Activated CD4-positive, alpha-beta T cell treated with anti-CD3 and anti-CD28 coated beads, Interleukin-2, Interleukin-6, amounts not matched to agents 100 ng/mL and 50 ng/mL, durations not matched to agents 16 hours and 8 hours (primary cell): ENCODE results near the gene RAP1GAP.
A peak's percentile ranks its signal among the peaks of the same experiment; 100 is the strongest.

Source experiments
- DNase-seq: peaks from one replicate; pipeline ENCODE4 v3.0.0-alpha.2; 2020

Gene RAP1GAP

DNA sequence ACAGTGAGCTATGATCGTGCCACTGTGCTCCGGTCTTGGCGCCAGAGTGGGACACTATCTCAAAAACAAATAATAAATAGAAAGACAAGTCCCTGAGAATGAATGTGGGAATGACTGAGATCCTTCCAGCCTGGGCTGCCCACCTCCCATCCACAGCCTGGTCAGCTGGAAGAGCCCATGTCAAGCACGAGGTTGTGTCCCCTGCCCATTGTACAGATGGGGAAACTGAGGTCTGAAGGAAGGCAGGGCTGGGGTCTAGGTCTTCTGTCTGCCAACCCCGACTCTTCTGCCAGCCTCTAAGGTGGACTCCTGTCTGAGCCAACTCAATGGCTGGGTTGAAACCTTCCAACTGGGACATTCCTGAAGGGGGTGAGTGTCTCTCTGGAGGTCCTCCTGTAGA is 79.5 kb downstream of the RAP1GAP start:
- no peak for DNase-seq

DNA sequence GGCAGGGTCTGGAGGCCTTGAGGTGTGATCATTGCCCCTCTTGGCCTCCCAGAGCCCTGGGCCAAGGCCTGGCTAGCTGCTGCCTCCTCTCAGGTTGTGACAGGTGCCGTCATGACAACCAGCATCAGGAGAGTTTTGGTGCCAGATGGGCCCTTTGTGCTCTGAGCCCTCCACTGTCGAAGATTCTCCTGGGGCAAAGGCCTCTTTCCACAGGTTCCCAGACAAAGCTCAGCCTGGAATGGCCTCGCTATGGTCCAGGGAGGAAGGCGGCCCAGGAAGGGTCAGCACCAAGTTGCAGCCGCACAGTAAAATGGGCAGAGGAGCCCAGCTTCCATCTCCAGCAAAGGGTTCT is 81.6 kb downstream of the RAP1GAP start:
- DNase-seq: no peak

DNA sequence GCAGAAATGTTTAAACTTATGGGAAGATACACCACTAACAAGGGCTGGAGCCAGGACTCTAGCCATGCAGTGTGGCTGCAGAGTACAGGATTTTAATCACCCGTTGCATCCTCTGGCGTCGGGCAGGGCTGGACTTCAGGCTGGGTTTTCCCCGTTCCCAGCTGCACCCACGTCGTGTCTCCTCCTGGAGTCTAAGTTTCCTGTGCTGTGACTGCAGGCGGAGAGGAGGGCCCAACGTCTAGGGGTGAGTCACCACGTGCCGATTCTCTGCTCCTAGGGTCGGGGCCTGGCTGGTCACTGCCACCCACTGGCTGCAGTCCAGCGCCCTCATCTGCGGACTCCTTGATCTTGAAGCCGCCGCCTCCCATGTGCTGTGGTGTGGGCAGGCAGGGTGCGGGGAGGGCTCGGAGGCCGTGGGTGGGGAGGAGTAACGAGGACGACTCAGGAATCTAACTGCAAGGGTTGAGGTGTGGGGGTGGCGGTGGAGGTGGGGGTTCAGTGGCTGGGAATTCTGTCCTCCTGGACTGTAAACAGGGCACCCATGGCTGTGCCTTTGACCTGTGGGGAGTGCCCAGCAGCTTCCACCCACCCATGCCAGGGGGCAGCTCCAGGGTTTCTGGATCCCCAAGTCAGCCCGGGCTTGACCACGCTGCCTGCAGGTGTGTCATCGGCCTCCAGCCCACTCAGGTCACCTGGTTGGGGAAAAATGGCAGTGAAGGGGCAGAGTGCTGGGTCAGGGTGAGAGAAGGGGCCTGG is 82.1 kb downstream of the RAP1GAP start:
- no peak for DNase-seq

DNA sequence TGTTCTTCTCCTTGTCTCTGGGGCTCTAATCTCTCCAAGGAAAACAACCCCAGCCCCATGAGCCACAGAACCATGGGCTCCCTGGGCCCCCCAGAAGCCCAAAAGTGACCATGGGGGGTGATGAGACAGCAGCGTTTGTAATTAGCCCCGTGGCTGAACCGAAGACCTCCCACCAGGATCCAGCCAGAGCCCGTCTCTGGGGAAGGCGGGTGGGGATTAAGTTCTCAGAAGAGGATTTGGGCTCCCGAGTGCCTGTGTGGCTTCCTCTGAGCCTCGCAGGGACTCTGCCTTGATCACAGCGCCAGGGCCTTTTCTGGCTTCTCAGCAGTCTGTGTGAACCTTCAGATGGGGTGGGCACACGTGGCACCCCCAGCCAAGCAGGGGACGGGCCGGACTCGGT is 82.9 kb downstream of the RAP1GAP start:
- no peak for DNase-seq

DNA sequence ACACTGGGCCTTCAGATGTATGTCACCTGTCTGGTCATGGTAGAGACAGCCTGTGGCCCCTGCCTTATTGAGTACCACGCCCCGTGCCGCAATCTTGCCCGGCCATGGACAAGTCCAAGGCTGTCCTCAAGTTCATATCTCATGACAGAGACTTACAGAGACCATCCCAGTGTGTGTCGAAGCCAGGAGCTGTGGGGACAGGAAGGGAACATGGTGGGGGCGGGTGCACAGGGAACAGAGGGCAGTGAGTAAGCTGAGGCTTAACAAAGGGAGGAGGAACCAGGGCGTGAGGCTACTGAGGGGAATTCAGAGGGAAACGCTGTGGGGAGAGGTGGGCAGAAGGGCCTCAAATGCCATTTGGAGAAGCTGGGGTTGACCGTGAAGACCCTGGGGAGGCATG is 84.1 kb downstream of the RAP1GAP start:
- DNase-seq: no peak

DNA sequence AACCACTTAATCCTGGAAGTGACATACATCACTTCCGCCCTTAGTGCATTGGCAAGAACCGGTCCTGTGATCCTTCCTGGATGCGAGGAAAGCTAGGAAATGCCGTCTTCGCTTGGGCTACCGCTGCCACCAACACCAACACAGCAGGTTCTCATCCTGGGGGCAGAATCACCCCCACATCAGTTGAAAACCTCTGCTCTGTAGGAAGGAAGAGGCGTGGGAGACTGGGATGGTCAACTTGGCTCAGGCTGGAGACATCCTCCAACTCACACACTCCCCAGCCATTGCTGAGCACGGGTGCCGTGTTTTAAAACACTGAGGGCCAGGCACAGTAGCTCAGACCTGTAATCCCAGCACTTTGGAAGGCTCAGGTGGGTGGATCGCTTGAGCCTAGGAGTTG is 85.1 kb downstream of the RAP1GAP start:
- no peak for DNase-seq

DNA sequence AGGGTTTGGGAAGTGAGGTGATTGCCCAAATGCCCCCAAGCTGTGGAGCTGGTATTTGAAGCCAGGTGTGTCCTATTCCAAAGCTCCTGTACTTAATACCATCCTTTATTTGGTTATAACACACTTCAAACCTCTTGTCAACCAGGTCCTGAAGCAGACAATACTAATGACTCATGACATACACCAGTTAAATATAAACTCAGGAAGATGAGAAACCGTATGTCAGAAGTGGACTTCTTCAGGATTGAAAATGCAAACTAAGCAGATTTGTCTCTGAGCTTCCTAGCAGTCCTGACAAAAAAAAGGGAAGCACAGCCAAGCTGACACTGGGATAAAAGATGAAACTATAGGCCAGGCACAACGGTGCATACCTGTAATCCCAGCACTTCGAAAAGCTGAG is 89.4 kb downstream of the RAP1GAP start:
- DNase-seq: no peak

DNA sequence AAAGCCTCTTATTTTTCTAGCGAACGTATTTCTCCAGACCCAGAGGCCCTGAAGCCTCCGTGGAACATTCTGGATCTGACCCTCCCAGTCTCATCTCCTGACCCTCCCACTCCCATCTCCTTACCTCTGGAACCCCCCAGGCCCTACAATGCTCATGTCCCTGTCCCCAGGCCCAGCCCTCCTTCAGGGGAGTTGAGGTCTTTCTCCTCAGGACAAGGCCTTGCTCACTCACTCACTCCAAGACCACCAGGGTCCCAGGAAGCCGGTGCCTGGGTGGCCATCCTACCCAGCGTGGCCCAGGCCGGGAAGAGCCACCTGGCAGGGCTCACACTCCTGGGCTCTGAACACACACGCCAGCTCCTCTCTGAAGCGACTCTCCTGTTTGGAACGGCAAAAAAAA is 91.2 kb downstream of the RAP1GAP start:
- DNase-seq: no peak

DNA sequence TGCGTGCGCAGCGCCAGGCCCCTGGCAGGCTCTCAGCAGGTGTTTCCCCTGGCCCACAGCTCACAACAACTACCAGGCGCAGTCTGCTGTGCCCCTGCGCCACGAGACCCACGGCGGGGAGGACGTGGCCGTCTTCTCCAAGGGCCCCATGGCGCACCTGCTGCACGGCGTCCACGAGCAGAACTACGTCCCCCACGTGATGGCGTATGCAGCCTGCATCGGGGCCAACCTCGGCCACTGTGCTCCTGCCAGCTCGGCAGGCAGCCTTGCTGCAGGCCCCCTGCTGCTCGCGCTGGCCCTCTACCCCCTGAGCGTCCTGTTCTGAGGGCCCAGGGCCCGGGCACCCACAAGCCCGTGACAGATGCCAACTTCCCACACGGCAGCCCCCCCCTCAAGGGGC is 91.8 kb downstream of the RAP1GAP start:
- DNase-seq: no peak

DNA sequence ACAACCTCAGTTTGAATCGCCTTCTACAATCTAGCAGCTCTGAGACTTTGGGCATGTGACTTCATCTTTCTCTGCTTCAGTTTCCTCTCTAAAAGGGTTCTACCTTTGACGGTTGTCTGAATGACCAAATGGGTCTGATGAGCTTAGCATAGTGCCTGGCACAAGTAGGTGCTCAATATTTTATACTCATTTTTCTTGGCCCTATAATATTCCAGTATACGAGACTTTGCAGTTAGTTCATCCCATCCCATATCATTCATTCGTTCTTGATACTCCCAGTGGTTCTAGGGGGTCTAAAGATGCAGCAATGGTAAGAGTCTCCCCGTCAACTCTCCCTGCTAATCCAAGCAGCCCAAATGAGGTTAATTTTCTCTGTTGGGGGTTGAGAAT is 92.4 kb downstream of the RAP1GAP start:
- no peak for DNase-seq

DNA sequence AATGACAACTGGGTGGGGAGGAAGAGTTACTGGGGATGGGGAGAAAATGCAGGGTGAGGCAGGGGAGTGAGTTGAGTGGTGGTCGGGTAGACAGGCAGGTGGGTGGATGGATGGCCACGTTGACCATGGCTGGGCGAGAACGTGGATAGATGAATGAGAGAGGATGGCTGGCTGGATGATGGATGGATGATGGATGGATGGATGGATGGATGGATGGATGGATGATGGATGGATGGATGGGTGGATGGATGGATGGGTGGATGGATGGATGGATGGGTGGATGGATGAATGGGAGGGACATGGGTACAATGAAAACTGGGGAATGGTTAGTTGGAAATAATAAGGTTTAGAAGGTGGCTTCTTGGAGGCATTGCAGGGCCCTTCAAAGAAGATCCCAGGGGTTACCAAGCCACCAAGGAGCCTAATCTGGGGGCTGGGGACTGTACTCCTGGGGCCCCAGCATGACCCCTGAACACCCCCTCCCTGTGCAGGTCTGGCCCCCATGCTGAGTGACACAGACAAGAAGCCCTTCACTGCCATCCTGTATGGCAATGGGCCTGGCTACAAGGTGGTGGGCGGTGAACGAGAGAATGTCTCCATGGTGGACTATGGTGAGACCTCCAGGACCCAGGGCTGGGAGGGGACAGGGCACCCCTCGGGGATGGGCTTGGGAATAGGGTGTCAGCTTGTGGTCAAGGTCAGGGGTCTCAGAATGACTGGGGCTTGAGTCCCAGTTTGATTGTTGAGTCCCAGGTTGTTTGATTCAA is 92.9 kb downstream of the RAP1GAP start:
- DNase-seq: no peak

DNA sequence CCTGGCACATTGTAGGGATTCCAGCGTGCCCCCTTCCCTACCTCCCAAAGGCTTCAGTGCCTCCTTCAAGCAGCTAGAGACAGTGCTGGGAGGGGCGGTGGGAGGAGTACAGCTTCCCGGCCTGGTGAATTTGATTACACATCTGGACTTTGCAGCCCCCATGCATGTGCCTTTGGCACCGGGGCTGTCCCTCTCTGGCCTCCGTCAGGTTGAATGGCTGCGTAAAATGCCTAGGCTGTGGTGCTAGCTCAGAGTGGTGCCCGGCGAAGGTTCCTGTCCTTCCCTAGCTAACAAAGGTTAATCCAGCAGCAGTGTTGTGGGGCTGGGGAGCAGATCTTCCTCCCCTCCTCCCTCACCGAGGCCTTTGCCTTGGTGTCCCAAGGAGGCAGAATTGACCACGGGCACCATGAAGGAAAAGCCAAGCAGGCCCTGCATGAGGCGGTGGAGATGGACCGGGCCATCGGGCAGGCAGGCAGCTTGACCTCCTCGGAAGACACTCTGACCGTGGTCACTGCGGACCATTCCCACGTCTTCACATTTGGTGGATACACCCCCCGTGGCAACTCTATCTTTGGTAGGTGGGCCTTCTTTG is 93.7 kb downstream of the RAP1GAP start:
- no peak for DNase-seq

DNA sequence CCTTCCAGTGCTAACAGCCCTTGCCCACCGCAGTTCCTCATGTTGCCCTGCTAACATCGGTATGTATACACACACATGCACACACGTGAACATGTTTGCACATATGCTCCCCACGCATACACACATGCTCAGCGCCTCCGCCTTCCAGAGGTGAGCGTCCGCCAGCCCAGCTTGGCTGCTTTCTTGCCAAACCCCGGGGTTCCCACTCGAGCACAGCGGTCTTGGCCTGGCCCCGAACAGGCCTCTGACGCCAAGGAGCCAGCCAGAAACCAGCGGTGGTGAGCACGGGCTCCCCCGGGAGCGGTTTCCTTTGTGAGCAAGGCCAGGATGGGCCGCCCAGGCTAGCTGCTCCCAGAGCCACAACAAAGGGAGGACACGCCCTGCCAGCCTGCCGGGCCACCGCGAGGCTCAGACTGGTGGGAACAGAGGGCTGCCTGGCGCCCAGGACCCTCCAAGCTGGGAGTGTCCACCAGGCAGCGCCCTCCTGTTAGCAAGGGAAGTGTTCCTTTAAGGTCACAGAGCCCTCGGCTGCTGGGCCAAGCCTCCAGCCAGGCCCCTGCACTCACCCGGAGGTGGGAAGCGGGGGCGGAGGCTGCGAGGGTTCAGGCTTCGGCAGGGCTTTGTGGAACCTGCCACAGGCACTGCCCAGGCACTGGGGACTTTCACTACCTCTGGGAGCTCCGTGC is 94.5 kb downstream of the RAP1GAP start:
- no peak for DNase-seq

DNA sequence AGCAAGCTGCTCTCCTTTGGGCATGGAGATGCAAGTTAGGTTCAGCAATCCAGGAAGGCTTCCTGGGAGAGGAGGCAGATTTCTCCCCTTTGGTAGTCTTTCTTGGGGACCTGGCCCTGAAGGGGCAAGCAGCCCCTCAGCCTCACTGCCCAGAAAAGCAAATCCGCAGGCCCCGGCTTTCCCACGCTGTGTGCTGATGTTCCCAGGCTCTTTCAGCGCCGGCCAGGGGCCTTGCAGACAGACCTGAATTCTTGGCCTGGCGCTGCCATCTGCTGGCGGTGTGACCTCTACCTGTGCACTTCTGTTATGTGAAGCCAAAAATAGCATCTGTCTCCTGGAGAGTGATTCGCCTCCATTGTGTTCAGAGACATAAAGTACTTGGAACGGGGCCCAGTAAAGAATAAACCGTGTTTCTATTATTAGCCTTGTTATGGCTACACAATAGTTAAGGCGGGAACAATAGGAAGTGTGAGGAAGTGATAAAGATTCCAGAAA is 95.1 kb downstream of the RAP1GAP start:
- DNase-seq: peak; percentile 35

DNA sequence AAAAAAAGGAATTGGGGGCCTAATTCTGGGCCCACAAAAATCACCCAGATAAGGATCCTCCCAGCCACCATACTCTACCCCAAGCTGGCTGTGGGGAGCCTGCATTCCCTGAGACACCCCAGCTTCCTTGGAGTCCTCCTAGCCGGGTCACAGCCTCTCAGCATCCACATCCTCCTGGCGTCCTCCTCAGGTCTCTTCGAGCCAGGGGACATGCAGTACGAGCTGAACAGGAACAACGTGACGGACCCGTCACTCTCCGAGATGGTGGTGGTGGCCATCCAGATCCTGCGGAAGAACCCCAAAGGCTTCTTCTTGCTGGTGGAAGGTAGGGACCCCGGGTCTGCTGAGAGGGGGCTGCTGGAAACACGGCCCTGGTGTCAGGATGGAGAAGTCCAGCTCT is 95.7 kb downstream of the RAP1GAP start:
- DNase-seq: no peak

DNA sequence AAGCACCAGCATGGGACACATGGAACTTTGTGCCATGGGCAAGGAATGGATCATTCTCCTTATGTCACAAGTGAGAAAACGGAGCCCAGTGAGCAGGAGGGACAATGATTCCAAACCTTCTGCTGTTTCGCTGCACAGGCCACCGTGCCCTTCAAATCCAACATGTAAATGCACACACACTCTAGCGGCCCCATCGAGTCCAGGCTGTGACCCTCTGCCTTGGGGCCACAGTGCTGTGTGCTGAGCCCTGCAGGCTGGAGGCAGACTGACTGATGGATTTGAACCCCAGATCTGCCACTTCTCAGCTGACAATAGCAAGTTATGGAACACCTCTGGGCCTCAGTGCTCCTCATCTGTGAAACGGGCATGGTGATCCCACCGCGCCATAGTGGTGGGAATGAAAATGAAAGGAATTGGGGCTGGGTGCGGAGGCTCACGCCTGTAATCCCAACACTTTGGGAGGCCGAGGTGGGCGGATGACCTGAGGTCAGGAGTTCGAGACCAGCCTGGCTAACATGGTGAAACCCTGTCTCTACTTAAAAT is 96.4 kb downstream of the RAP1GAP start:
- DNase-seq: no peak

DNA sequence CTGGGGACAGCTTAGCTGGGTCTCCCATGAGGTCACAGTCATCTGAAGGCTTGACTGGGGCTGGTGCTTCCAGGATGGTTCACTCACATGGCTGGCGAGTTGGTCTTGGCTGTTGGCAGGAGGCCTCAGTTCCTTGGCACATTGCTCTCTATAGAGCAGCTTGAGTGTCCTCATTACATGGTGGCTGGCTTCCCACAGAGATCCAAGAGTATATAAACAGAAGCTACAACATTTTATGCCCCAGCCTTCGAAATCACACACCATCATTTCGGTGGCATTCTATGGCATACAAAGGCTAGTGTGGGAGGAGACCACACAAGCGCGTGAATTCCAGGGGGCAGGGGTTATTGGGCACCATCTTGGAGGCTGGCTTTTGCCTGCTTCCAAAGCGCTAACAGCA is 96.9 kb downstream of the RAP1GAP start:
- DNase-seq: no peak

DNA sequence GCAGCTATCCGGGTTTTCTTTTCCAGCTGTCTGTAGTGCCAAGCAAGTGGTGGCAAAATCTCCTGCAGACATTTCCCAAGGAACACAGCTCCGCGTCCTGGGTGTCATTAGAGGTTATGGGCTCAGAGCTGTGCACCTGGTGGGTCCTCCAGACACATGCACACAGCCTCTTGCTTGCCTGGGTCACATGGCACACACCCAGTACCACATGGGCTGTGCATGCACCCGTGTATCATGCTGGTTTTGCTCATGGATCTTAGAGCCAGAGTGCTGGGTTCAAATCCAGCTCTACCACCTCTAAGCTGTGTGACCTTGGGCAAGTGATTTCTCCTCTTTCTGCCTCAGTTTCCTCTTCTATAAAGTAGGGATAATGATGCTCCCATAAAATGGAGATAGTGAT is 98.3 kb downstream of the RAP1GAP start:
- no peak for DNase-seq

DNA sequence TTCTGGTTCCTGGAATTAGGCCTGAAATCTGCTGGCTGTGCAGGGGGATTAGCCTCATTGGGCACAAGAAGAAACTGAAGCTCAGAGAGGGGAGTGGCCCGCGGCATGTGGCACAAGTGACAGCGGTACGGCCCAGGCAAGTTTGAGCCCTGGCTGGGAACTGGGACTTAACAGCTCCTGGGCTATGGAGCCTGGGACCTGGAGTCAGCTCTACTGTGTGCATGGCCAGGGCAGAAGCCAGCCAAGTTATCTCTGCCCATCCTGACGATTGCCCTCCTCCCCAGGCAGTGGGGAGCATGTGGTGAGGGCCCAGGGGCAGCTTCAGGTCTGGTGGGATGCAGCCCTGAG is 98.7 kb downstream of the RAP1GAP start:
- DNase-seq: no peak

DNA sequence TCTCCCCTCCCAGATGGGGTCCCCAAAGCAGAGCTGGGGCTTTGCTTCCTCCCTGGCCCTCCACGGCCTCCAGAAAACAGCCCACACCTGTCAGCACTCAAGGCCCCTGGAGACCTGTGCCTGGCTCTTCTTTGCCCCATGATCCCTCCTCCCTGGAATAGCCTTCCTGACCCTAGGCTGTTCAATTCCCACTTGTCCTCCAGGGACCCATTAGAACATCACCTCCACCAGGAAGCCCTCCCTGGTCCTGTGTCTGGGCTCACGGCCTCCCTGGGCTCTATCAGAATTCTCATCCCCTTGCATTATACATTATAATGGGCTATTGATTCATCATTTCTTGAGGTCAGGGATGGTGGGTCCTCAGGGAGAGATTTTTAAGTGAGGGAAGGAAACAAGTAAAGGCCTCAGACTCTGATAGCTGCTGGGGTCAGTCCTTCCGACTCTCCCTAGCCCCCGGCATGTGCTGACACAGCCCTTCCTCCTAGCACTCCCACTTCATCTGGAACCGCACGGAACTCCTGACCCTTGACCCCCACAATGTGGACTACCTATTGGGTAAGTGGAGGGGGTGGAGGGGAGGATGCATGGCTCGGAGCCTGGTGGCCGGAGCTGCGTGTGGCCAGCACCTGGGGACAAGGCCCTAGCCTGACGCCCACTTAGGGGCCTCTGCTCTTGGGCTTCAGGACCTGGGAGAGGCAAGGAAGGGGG is 99.2 kb downstream of the RAP1GAP start:
- DNase-seq: no peak

DNA sequence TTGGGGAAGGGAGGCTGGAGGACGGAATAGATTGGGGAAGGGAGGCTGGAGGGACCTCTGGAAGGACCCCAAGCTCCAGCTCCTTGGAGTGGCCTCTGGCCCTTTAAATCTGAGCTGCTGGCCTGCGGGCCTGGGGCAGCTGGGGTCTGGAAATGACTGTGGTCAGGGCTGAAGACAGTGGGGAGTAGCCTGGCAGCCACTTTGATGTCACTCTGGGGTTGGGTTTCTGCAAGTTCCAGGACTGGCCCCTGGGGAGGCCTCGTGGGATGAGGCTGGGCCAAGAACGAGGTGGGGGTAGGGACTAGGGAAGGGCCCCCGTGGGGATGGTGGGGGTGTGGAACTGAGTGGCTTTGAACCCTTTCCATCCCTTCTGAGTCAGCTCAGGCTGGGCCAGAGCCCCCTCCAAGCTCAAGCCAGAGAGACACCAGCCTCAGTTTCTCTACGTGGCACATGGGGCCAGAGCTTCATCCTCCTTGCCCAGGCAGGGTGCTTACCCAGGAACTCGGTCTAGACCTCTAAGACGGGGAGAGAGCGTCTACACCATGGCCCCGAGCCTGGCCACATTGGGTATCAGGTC is 100.3 kb downstream of the RAP1GAP start:
- no peak for DNase-seq

DNA sequence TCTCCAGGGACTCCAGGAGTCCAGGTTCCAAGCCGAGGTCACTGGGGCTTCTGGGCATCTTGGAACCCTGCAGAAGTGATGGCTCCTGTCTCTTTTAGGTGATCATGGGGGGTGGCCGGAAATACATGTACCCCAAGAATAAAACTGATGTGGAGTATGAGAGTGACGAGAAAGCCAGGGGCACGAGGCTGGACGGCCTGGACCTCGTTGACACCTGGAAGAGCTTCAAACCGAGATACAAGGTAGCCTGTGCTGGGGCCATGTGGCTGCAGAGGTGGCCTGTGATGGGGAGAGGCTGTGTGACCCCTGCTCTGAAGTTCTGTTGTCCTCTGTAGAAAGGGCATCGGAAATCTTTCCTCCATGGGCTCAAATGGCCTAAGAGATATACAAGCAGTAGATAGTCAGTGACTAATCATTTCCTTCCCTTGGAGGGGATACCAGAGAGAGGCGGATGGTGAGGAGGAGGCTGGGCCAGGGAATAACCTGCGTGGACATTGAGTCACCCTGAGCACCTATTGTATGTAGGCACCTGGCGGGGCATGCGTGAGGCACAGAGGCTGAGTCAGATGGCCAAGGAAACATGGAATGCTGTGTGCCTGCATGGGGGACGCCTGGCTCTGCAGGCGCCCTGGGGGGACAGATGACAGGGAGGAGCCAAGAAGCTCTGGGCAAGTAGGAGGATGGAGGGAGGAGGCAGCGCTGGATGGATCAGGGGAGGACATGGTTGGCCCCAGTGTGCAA is 101.0 kb downstream of the RAP1GAP start:
- no peak for DNase-seq
